GM12878 (cell line): ENCODE measurements around the gene REPIN1. TPM values are rescaled to one million over a fixed set of nuclear protein-coding genes. Genes with fewer than 3 reads are reported as not detected.

Experiments used
- ATAC-seq: fragments of 200-7000 bp; cut with Tn5 transposase; 3 replicates; pipeline ENCODE4 v1.9.1; 2020; ENCODE audit warnings: mild to moderate bottlenecking, moderate library complexity
- BruUV-seq: library from RNA; stranded (reverse); fragments of 400-500 nt; replicated peaks from 2 replicates; lab custom pipeline; 2021; lab: Mats Ljungman, UMichigan
- CTCF ChIA-PET: fragments of 300-600 bp; sonication (Branson Sonifier 250); formaldehyde crosslinking; extraction: SDS; loops from one replicate; lab custom pipeline; 2021; ENCODE audit warnings: inconsistent platforms; lab: Yijun Ruan, JAX
- POLR2A ChIA-PET: fragments of 350-600 bp; formaldehyde crosslinking; extraction: SDS; loops from one replicate; lab custom pipeline; 2021; ENCODE audit warnings: inconsistent platforms; lab: Charles Lee
- RAD21 ChIA-PET: fragments of 300-600 bp; sonication (Branson Sonifier 250); formaldehyde crosslinking; loops from one replicate; lab custom pipeline; 2023; ENCODE audit warnings: antibody characterized with exemption; ENCODE audit not compliant: unreplicated experiment; lab: Charles Lee
- SMC1A ChIA-PET: fragments of 300-600 bp; sonication (Branson Sonifier 250); formaldehyde crosslinking; loops from one replicate; lab custom pipeline; 2023; ENCODE audit not compliant: unreplicated experiment, uncharacterized antibody; lab: Charles Lee
- DNase-seq: peaks from one replicate; pipeline ENCODE4 v3.0.0-alpha.2; 2011; ENCODE audit warnings: low read depth, low spot score
- FAIRE-seq: peaks from 3 replicates; lab custom pipeline; 2011; peaks lifted over from hg19 to GRCh38; lab: Jason Lieb, UNC
- H2AFZ ChIP-seq: 2 replicates; pipeline ENCODE4 v1.6.0; 2011; ENCODE audit warnings: low read depth, low read length, control low read depth; ENCODE audit not compliant: control insufficient read depth
- H3K27ac ChIP-seq: 2 replicates; pipeline ENCODE4 v1.5.1; 2011; ENCODE audit warnings: control low read depth; ENCODE audit not compliant: control insufficient read depth, insufficient read depth
- H3K27me3 ChIP-seq, 2 experiments: replicated peaks in 1 of 2; 2 replicates each; pipeline versions ENCODE4 v1.6.0 to v1.6.1; 2011; ENCODE audit warnings: low read length in 1 of 2; ENCODE audit not compliant: control insufficient read depth in 2 of 2, insufficient read depth in 2 of 2
- H3K36me3 ChIP-seq, 2 experiments: 2 replicates each; pipeline ENCODE4 v1.5.1; 2011; ENCODE audit warnings: low read length in 1 of 2; ENCODE audit not compliant: control insufficient read depth in 2 of 2, insufficient read depth in 2 of 2
- H3K4me1 ChIP-seq: 2 replicates; pipeline ENCODE4 v1.6.1; 2011; ENCODE audit warnings: mild to moderate bottlenecking, low read length, moderate library complexity, mixed read lengths; ENCODE audit not compliant: control insufficient read depth, insufficient read depth
- H3K4me2 ChIP-seq: 2 replicates; pipeline ENCODE4 v1.6.0; 2011; ENCODE audit warnings: control low read depth; ENCODE audit not compliant: control insufficient read depth, insufficient read depth
- H3K4me3 ChIP-seq: fragments of 200-600 bp; sonication (generic); 2 replicates; pipeline ENCODE4 v1.5.1; 2016
- H3K79me2 ChIP-seq: 2 replicates; pipeline ENCODE4 v1.6.0; 2011; ENCODE audit warnings: low read length; ENCODE audit not compliant: control insufficient read depth, insufficient read depth
- H3K9ac ChIP-seq: 2 replicates; pipeline ENCODE4 v1.8.0; 2011; ENCODE audit warnings: low read length, control low read depth, mixed read lengths; ENCODE audit not compliant: control insufficient read depth, insufficient read depth
- H3K9me3 ChIP-seq: replicated peaks from 3 replicates; pipeline ENCODE4 v1.5.1; 2011; ENCODE audit warnings: mild to moderate bottlenecking, low read length; ENCODE audit not compliant: control insufficient read depth, insufficient read depth
- H4K20me1 ChIP-seq: 2 replicates; pipeline ENCODE4 v1.6.0; 2011; ENCODE audit not compliant: control insufficient read depth, insufficient read depth
- CBFB ChIP-seq: IDR thresholded peaks from 2 replicates; pipeline ENCODE4 v1.6.1; 2016; ENCODE audit warnings: antibody characterized with exemption, low read depth
- EP300 ChIP-seq, 2 experiments: fragments of 150-350 bp in 1 of 2; IDR thresholded peaks; 2 replicates each; pipeline ENCODE4 v1.6.1; 2011 to 2012; ENCODE audit warnings: low read depth in 2 of 2, low read length in 2 of 2, borderline replicate concordance in 1 of 2, improper control_type of control experiment in 1 of 2, inconsistent platforms in 1 of 2; ENCODE audit not compliant: control insufficient read depth in 1 of 2
- JUNB ChIP-seq: IDR thresholded peaks from 2 replicates; pipeline ENCODE4 v1.6.1; 2016; ENCODE audit warnings: antibody characterized with exemption, mild to moderate bottlenecking
- NFYA ChIP-seq: IDR thresholded peaks from 2 replicates; pipeline ENCODE4 v1.6.1; 2011; ENCODE audit warnings: low read depth, mild to moderate bottlenecking, low read length, improper control_type of control experiment, borderline replicate concordance
- NFYB ChIP-seq: IDR thresholded peaks from 2 replicates; pipeline ENCODE4 v1.6.1; 2011; ENCODE audit warnings: low read depth, mild to moderate bottlenecking, low read length, improper control_type of control experiment, moderate library complexity; ENCODE audit not compliant: insufficient read depth
- NR2C2 ChIP-seq: IDR thresholded peaks from 2 replicates; pipeline ENCODE4 v1.6.1; 2011; ENCODE audit warnings: borderline replicate concordance, low read depth; ENCODE audit not compliant: control insufficient read depth, insufficient read length
- PAX8 ChIP-seq: fragments of 450-650 bp; IDR thresholded peaks from 2 replicates; pipeline ENCODE4 v1.6.1; 2017; ENCODE audit warnings: mild to moderate bottlenecking, moderate library complexity
- RB1 ChIP-seq: fragments of 450-650 bp; formaldehyde crosslinking; IDR thresholded peaks from 2 replicates; pipeline ENCODE4 v1.6.1; 2017; ENCODE audit warnings: mild to moderate bottlenecking, borderline replicate concordance
- REST ChIP-seq: IDR thresholded peaks from 2 replicates; pipeline ENCODE4 v1.6.1; 2012; ENCODE audit warnings: mild to moderate bottlenecking, low read depth, low read length
- SMAD1 ChIP-seq: fragments of 450-650 bp; IDR thresholded peaks from 2 replicates; pipeline ENCODE4 v1.6.1; 2018; ENCODE audit warnings: mild to moderate bottlenecking, low read depth; ENCODE audit not compliant: partially characterized antibody
- SMARCA5 ChIP-seq: fragments of 450-650 bp; IDR thresholded peaks from 2 replicates; pipeline ENCODE4 v1.6.1; 2017; ENCODE audit warnings: mild to moderate bottlenecking
- SRF ChIP-seq, 2 experiments: IDR thresholded peaks; 2 replicates each; pipeline ENCODE4 v1.6.1; 2011; ENCODE audit warnings: low read depth in 2 of 2, low read length in 2 of 2, mild to moderate bottlenecking in 1 of 2, moderate library complexity in 1 of 2
- WRNIP1 ChIP-seq: IDR thresholded peaks from 2 replicates; pipeline ENCODE4 v1.6.1; 2011; ENCODE audit warnings: low read depth, low read length, improper control_type of control experiment, borderline replicate concordance
- ZBTB33 ChIP-seq: fragments of 450-650 bp; IDR thresholded peaks from 2 replicates; pipeline ENCODE4 v1.6.1; 2017; ENCODE audit warnings: mild to moderate bottlenecking
- ZNF622 ChIP-seq: fragments of 450-650 bp; IDR thresholded peaks from 2 replicates; pipeline ENCODE4 v1.6.1; 2017; ENCODE audit warnings: mild to moderate bottlenecking, inconsistent platforms
- ZSCAN29 ChIP-seq: fragments of 450-650 bp; IDR thresholded peaks from 2 replicates; pipeline ENCODE4 v1.6.1; 2017; ENCODE audit warnings: mild to moderate bottlenecking, moderate library complexity
- WGBS: methylation state at CpG from one replicate; pipeline ENCODE4 v1.1.6; 2016; ENCODE audit warnings: low lambda C conversion rate; ENCODE audit not compliant: insufficient replicate concordance, insufficient coverage; ENCODE audit errors: missing lambda C conversion rate; 5-methylcytosine and 5-hydroxymethylcytosine counted together
- in situ Hi-C: fragments of 300-500 bp; cut with MboI; formaldehyde crosslinking; loops from 9 replicates; pipeline ENCODE4 v1.14.3; 2018; ENCODE audit warnings: mixed read lengths
- intact Hi-C: fragments of 100-400 bp; cut with micrococcal nuclease; formaldehyde crosslinking; loops from one replicate; pipeline ENCODE4 v1.14.2; 2022; ENCODE audit not compliant: unreplicated experiment
- polyA plus RNA-seq, 11 experiments: library from polyadenylated mRNA; depleted of rRNA in 4 of 11; unstranded in 6 of 11; stranded (reverse) in 5 of 11; fragments of >200 nt; fragmentation: Nextera tagmentation in 4 of 11; fragmentation: Illumina TruSeq in 1 of 11; extraction: Ambion mirVana in 4 of 11; extraction: Trizol in 1 of 11; gene quantifications; 1 replicate in 1 of 11; 2 replicates in 10 of 11; pipeline versions ENCODE4 v1.2.1 to v1.2.3, GENCODE V29; 2011 to 2016; ENCODE audit warnings: inconsistent platforms in 2 of 11, missing spikeins in 2 of 11, low read depth in 1 of 11
- total RNA-seq, 4 experiments: library from RNA; depleted of rRNA in 3 of 4; stranded (reverse); fragments of >200 nt in 3 of 4; fragmentation: Illumina TruSeq in 1 of 4; extraction: Trizol in 1 of 4; gene quantifications; 2 replicates each; pipeline versions ENCODE4 v1.2.1 to v1.2.3, GENCODE V29; 2013 to 2021

Gene REPIN1
- total and polyA plus RNA-seq, 10 of the 15 experiments (the other 5 are each of a cell fraction or from before 2014, with no cell fraction given) = 5.1 to 172 (median 76.9) TPM

- no peak overlapping the region for H3K9ac ChIP-seq
- no TSS peak for BruUV-seq
- in situ Hi-C loops (loop anchor here (5.0 kb wide), 1 partner anchor 48 kb away; no protein-coding TSS in a partner anchor), intact Hi-C loops (no loop called here)
- ChIA-PET CTCF (interaction anchor here (0.6 to 2.3 kb wide), 5 partner anchors 11 to 70 kb away, joined by 3 to 7 read pairs (median 4); no protein-coding TSS in a partner anchor), RAD21 (interaction anchor here (1.0 to 1.3 kb wide), 2 partner anchors 21 to 43 kb away, joined by 3 to 4 read pairs; a partner anchor contains a TSS), SMC1A (interaction anchor here (1.2 to 2.7 kb wide), 2 partner anchors 17 to 43 kb away, joined by 3 to 12 read pairs; no protein-coding TSS in a partner anchor), POLR2A (interaction anchor here (0.9 kb wide), 1 partner anchor 14 kb away, joined by 4 read pairs; no protein-coding TSS in a partner anchor)
- DNase-seq = no peak
- H3K27me3 ChIP-seq = no peaks in the 10 kb centered on the region
- H3K4me2 ChIP-seq = peak overlapping the region; percentile 56
- no peak overlapping the region for H3K4me3 ChIP-seq
- H3K9me3 ChIP-seq = no peaks in the 10 kb centered on the region
- peaks cover 26% of the 10 kb centered on the region for H3K4me1 ChIP-seq
- WGBS = 11% methylated on average over 5 of the region's 5 CpGs
- H3K27ac ChIP-seq = peak overlapping the region; percentile 18; the same call in 1 of the 2 replicates
- peak; percentile 59 for FAIRE-seq
- no peaks in the 10 kb centered on the region for H3K36me3 ChIP-seq
- H4K20me1 ChIP-seq = no peaks in the 10 kb centered on the region
- H3K79me2 ChIP-seq = peaks cover 13% of the 10 kb centered on the region
- H2AFZ ChIP-seq = peak overlapping the region; percentile 42
- ATAC-seq = peak; percentile 32
- TF ChIP-seq SMARCA5 (no peak), SRF (IDR thresholded peaks at IDR 0.05; ENCODE audit: low read depth in 2 of 2, low read length in 2 of 2) (no peak), NFYA (no peak), ZSCAN29 (no peak), EP300 (IDR thresholded peaks at IDR 0.05; ENCODE audit: borderline replicate concordance in 1 of 2, control insufficient read depth in 1 of 2, low read depth in 2 of 2, low read length in 2 of 2) (no peak), JUNB (peak; percentile 39; the same call in 1 of the 2 replicates), SMAD1 (no peak), PAX8 (no peak), WRNIP1 (no peak), ZBTB33 (no peak), NR2C2 (no peak), NFYB (no peak), REST (no peak), RB1 (no peak), CBFB (no peak), ZNF622 (no peak)
Measured at GRCh38 chr7:150363872-150364271, 4.8 kb upstream of the REPIN1 start.
